HepG2 (cell line): Measurements from ENCODE around the gene KDM8. TPM values are rescaled to one million over a fixed set of nuclear protein-coding genes. Genes with fewer than 3 reads are reported as not detected.

Source experiments
- ATRX ChIP-seq: sonication (generic); formaldehyde crosslinking; IDR thresholded peaks from 2 replicates; pipeline ENCODE4 v1.4.0; 2020; ENCODE audit warnings: missing genetic modification reagents, borderline replicate concordance
- HNRNPL ChIP-seq: fragments of 200-400 bp; formaldehyde crosslinking; IDR thresholded peaks from 2 replicates; pipeline ENCODE4 v1.6.1; 2017; ENCODE audit warnings: mild to moderate bottlenecking, low read depth, low read length
- JARID2 ChIP-seq: sonication (generic); formaldehyde crosslinking; IDR thresholded peaks from 2 replicates; pipeline ENCODE4 v1.8.1; 2023; ENCODE audit warnings: missing genetic modification reagents, inconsistent platforms; ENCODE audit not compliant: insufficient replicate concordance
- KLF6 ChIP-seq: IDR thresholded peaks from 2 replicates; pipeline ENCODE4 v1.8.0; 2016; ENCODE audit warnings: missing biosample characterization, missing genetic modification reagents
- LCORL ChIP-seq, 2 experiments: fragments of 450-650 bp in 1 of 2; sonication (generic) in 1 of 2; formaldehyde crosslinking in 1 of 2; IDR thresholded peaks; 2 replicates each; pipeline versions ENCODE4 v1.5.0 to v1.6.1; 2017 to 2020; ENCODE audit warnings: antibody characterized with exemption in 1 of 2, missing genetic modification reagents in 1 of 2
- MAF1 ChIP-seq: sonication (generic); formaldehyde crosslinking; IDR thresholded peaks from 2 replicates; pipeline ENCODE4 v1.5.0; 2020; ENCODE audit warnings: missing genetic modification reagents, borderline replicate concordance
- MTF2 ChIP-seq: sonication (generic); formaldehyde crosslinking; IDR thresholded peaks from 2 replicates; pipeline ENCODE4 v1.5.0; 2020; ENCODE audit warnings: missing genetic modification reagents, borderline replicate concordance
- NR1H2 ChIP-seq: sonication (generic); formaldehyde crosslinking; IDR thresholded peaks from 2 replicates; pipeline ENCODE4 v1.8.1; 2022; ENCODE audit warnings: low read depth, missing genetic modification reagents, borderline replicate concordance
- NR2C2 ChIP-seq: sonication (generic); formaldehyde crosslinking; IDR thresholded peaks from 2 replicates; pipeline ENCODE4 v1.4.0; 2020; ENCODE audit warnings: missing genetic modification reagents, mild to moderate bottlenecking, moderate library complexity, borderline replicate concordance
- PHF20 ChIP-seq: sonication (generic); formaldehyde crosslinking; IDR thresholded peaks from 2 replicates; pipeline ENCODE4 v1.5.0; 2020; ENCODE audit warnings: mild to moderate bottlenecking, missing genetic modification reagents
- SNAI1 ChIP-seq: sonication (generic); formaldehyde crosslinking; IDR thresholded peaks from 2 replicates; pipeline ENCODE4 v1.5.0; 2020; ENCODE audit warnings: mild to moderate bottlenecking, missing genetic modification reagents, borderline replicate concordance
- SNAPC2 ChIP-seq: sonication (generic); formaldehyde crosslinking; IDR thresholded peaks from 2 replicates; pipeline ENCODE4 v1.8.1; 2022; ENCODE audit warnings: mild to moderate bottlenecking, missing genetic modification reagents
- SRSF1 ChIP-seq: fragments of 200-400 bp; formaldehyde crosslinking; optimal IDR thresholded peaks from 2 replicates; pipeline ENCODE3; 2017; ENCODE audit warnings: mild to moderate bottlenecking, low read depth, low read length, moderate library complexity
- TGIF2 ChIP-seq: IDR thresholded peaks from 2 replicates; pipeline ENCODE4 v1.6.1; 2016; ENCODE audit warnings: control low read depth, missing compliant biosample characterization
- TMF1 ChIP-seq: sonication (generic); formaldehyde crosslinking; IDR thresholded peaks from 2 replicates; pipeline ENCODE4 v1.8.1; 2022; ENCODE audit warnings: low read depth, missing genetic modification reagents
- ZBTB38 ChIP-seq: sonication (generic); formaldehyde crosslinking; IDR thresholded peaks from 2 replicates; pipeline ENCODE4 v1.5.1; 2020; ENCODE audit warnings: mild to moderate bottlenecking, missing genetic modification reagents
- ZNF225 ChIP-seq: sonication (generic); formaldehyde crosslinking; IDR thresholded peaks from 2 replicates; pipeline ENCODE4 v1.4.0; 2020; ENCODE audit warnings: mild to moderate bottlenecking, missing genetic modification reagents
- ZNF337 ChIP-seq: sonication (generic); formaldehyde crosslinking; IDR thresholded peaks from 2 replicates; pipeline ENCODE4 v1.5.1; 2020; ENCODE audit warnings: missing genetic modification reagents, low read depth, mild to moderate bottlenecking, borderline replicate concordance
- ZNF564 ChIP-seq: sonication (generic); formaldehyde crosslinking; IDR thresholded peaks from 2 replicates; pipeline ENCODE4 v1.8.1; 2023; ENCODE audit warnings: mild to moderate bottlenecking, missing genetic modification reagents
- ZNF598 ChIP-seq: sonication (generic); formaldehyde crosslinking; IDR thresholded peaks from 2 replicates; pipeline ENCODE4 v1.5.1; 2020; ENCODE audit warnings: mild to moderate bottlenecking, missing genetic modification reagents, borderline replicate concordance
- ZNF644 ChIP-seq: IDR thresholded peaks from 2 replicates; pipeline ENCODE4 v1.6.1; 2016; ENCODE audit warnings: low read depth
- ZSCAN29 ChIP-seq: sonication (generic); formaldehyde crosslinking; conservative IDR thresholded peaks from 2 replicates; pipeline ENCODE4 v1.4.0; 2020; ENCODE audit warnings: mild to moderate bottlenecking, missing genetic modification reagents
- polyA plus RNA-seq, 8 experiments: library from polyadenylated mRNA; depleted of rRNA in 3 of 8; stranded (reverse) in 7 of 8; unstranded in 1 of 8; fragments of >200 nt; fragmentation: Illumina TruSeq in 4 of 8; extraction: Trizol in 4 of 8; gene quantifications; 2 replicates each; pipeline versions ENCODE4 v1.2.1 to v1.2.3, GENCODE V29; 2011 to 2016; ENCODE audit warnings: low read depth in 4 of 8, missing spikeins in 1 of 8, mixed read lengths in 1 of 8; ENCODE audit not compliant: insufficient read depth in 1 of 8
- total RNA-seq, 5 experiments: library from RNA; depleted of rRNA; stranded (reverse); fragments of >200 nt; fragmentation: Illumina TruSeq; extraction: Trizol; gene quantifications; 2 replicates each; pipeline ENCODE4 v1.2.3, GENCODE V29; 2016; ENCODE audit warnings: low read depth in 1 of 5
- TF ChIP-seq, protein P1 (sequence below): IDR thresholded peaks from 2 replicates; pipeline ENCODE4 v1.6.1; 2016; ENCODE audit warnings: low read depth
- TF ChIP-seq, protein P2 (sequence below): sonication (generic); formaldehyde crosslinking; IDR thresholded peaks from 2 replicates; pipeline ENCODE4 v1.4.0; 2020; ENCODE audit warnings: missing genetic modification reagents
- TF ChIP-seq, protein P3 (sequence below): sonication (generic); formaldehyde crosslinking; IDR thresholded peaks from 2 replicates; pipeline ENCODE4 v1.4.0; 2020; ENCODE audit warnings: missing genetic modification reagents

The KDM8 gene
- total and polyA plus RNA-seq, 2 of the 13 experiments (the other 11 are each of a cell fraction or from before 2014, with no cell fraction given) = 3.3 to 8.6 TPM

DNA sequence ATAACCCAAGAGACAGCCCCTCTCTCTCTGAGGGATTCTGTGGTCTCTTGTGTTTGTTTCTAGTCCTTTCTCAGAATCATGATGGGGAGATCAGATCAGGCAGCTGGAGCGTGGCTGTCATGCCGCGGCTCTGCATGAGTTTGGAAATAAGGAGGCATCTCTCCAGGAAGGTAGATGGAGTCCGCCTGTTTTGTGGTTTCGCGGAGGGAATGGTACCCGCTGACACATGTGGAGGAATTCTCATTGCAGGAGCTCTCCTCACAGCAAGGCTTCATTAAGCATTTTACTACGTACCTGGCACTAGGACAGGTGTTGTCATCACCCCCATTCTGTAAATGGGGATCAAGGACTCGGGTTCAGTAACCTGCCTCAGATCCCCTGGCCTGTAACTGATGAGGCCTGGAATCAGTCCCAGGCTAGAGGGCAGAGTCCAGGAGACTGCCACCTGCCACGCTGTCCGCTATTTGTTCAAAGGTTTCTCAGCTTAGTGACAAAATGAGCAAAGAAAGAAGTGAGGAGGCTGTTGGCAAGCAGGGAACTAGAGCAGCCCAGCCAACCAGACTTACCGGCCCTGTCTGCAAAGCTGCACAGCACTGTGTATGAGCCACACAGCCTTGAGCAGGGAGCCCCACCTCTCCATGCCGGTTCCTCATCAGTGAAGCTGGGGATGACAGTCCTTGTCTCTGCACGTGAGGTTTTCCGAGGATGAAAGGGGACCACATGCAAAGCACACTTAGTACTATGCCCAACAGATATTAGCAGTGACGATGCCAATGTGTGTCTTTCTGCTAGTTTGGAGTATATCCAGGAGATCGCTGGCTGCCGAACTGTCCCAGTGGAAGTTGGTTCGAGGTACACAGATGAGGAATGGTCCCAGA is 11.0 kb downstream of the KDM8 start (continued):
- no peak for TF ChIP-seq LCORL (IDR thresholded peaks at IDR 0.05)
- peak; percentile 81 for TF ChIP-seq LCORL (CRISPR knock-in tag; IDR thresholded peaks at IDR 0.05)
- TF ChIP-seq SRSF1 = no peak
- TF ChIP-seq ZBTB38 = 0 out of 2 replicates have a peak, but pooled peaks have one; percentile 60
- no peak for TF ChIP-seq ZNF564 (CRISPR knock-in tag)
- TF ChIP-seq ZNF337 = no peak
- TF ChIP-seq TMF1 = no peak
- no peak for TF ChIP-seq ATRX (CRISPR knock-in tag)
- TF ChIP-seq, protein P1, sequence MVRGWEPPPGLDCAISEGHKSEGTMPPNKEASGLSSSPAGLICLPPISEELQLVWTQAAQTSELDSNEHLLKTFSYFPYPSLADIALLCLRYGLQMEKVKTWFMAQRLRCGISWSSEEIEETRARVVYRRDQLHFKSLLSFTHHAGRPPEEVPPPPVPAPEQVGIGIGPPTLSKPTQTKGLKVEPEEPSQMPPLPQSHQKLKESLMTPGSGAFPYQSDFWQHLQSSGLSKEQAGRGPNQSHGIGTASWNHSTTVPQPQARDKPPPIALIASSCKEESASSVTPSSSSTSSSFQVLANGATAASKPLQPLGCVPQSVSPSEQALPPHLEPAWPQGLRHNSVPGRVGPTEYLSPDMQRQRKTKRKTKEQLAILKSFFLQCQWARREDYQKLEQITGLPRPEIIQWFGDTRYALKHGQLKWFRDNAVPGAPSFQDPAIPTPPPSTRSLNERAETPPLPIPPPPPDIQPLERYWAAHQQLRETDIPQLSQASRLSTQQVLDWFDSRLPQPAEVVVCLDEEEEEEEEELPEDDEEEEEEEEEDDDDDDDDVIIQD (CRISPR knock-in tag) = no peak
- TF ChIP-seq, protein P2, sequence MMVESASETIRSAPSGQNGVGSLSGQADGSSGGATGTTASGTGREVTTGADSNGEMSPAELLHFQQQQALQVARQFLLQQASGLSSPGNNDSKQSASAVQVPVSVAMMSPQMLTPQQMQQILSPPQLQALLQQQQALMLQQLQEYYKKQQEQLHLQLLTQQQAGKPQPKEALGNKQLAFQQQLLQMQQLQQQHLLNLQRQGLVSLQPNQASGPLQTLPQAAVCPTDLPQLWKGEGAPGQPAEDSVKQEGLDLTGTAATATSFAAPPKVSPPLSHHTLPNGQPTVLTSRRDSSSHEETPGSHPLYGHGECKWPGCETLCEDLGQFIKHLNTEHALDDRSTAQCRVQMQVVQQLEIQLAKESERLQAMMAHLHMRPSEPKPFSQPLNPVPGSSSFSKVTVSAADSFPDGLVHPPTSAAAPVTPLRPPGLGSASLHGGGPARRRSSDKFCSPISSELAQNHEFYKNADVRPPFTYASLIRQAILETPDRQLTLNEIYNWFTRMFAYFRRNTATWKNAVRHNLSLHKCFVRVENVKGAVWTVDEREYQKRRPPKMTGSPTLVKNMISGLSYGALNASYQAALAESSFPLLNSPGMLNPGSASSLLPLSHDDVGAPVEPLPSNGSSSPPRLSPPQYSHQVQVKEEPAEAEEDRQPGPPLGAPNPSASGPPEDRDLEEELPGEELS (CRISPR knock-in tag) = no peak; the same call in 1 of the 2 replicates
- 0 out of 2 replicates have a peak, but pooled peaks have one; percentile 62 for TF ChIP-seq SNAI1 (CRISPR knock-in tag)
- TF ChIP-seq JARID2 (CRISPR knock-in tag) = no peak
- peak; percentile 60; the same call in 1 of the 2 replicates for TF ChIP-seq TGIF2 (CRISPR knock-in tag)
- TF ChIP-seq MTF2 (CRISPR knock-in tag) = no peak
- TF ChIP-seq, protein P3, sequence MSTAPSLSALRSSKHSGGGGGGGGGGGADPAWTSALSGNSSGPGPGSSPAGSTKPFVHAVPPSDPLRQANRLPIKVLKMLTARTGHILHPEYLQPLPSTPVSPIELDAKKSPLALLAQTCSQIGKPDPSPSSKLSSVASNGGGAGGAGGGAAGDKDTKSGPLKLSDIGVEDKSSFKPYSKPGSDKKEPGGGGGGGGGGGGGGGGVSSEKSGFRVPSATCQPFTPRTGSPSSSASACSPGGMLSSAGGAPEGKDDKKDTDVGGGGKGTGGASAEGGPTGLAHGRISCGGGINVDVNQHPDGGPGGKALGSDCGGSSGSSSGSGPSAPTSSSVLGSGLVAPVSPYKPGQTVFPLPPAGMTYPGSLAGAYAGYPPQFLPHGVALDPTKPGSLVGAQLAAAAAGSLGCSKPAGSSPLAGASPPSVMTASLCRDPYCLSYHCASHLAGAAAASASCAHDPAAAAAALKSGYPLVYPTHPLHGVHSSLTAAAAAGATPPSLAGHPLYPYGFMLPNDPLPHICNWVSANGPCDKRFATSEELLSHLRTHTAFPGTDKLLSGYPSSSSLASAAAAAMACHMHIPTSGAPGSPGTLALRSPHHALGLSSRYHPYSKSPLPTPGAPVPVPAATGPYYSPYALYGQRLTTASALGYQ (CRISPR knock-in tag) = no peak
- no peak for TF ChIP-seq MAF1
- TF ChIP-seq NR2C2 (CRISPR knock-in tag) = peak; percentile 36; the same call in 1 of the 2 replicates
- no peak for TF ChIP-seq ZNF225 (CRISPR knock-in tag)
- no peak for TF ChIP-seq ZNF644
- no peak for TF ChIP-seq SNAPC2
- no peak for TF ChIP-seq KLF6
- no peak for TF ChIP-seq HNRNPL
- TF ChIP-seq ZNF598 (CRISPR knock-in tag) = no peak
- TF ChIP-seq PHF20 = no peak
- no peak for TF ChIP-seq NR1H2
- TF ChIP-seq ZSCAN29 (CRISPR knock-in tag) = 0 out of 2 replicates have a peak, but pooled peaks have one; percentile 43
